Stimulated activated CD8-positive, alpha-beta memory T cell treated with anti-CD3 and anti-CD28 coated beads, Interleukin-2, amount 100 ng/mL, for 48 hours (primary cell): ENCODE results near the gene PTPRM.

Experiments
- DNase-seq, 2 donors: peaks; one replicate each; pipeline ENCODE4 v3.0.0-alpha.2; 2020; ENCODE audit warnings: low read depth in 2 of 2

PTPRM gene

GRCh38 chr18:7566567-7567473 is at the start of gene PTPRM:
TSS of gene PTPRM (plus strand) at chr18:7567316. CDS start at chr18:7567819, 503 bp downstream.
- peak; percentile 27 to 40 for DNase-seq

DNA sequence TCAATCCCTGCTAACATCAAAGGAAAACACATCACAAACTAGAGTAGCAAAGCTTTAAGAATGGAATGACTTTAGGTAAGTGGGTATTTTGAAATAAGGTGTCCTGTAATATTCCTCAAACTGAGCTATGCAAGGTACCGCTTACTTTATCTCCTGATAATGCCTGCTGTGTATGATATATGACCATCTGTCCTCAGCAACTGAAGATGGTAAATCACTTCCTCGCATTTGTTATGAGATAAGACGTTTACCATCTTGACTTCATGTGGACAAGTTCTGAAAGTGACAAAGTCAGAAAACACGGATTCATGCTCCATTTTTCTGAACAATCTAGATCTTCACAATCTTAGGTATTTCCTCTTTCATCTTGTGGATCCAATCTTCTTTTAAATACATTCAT is 49.3 kb upstream of the PTPRM start:
- no peak for DNase-seq

- DNase-seq = no peak
Observed at GRCh38 chr18:7520200-7520785, 46.8 kb upstream of the PTPRM start.

- no peak for DNase-seq
Observed at GRCh38 chr18:7521226-7521856, 45.8 kb upstream of the PTPRM start.

DNA sequence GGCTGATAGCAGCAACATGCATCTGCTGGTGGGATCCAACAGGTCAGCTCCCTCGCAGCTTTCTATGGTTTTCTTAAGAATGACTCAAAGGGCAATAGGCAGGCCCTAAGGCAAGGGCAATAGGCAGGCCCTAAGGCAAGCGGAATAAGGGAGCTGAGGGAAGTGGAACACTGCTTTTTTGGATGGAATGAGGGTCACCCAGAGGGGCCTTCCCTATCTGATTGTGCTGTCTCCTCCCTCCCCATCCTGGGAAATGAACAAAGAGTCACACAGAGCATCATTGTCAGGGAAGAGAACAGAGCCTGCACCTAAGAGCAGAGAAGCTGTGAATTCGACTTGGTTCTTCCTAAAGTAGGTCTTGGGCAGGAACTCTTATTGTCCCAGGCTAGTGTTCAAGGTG is 43.3 kb upstream of the PTPRM start:
- DNase-seq = no peak

DNA sequence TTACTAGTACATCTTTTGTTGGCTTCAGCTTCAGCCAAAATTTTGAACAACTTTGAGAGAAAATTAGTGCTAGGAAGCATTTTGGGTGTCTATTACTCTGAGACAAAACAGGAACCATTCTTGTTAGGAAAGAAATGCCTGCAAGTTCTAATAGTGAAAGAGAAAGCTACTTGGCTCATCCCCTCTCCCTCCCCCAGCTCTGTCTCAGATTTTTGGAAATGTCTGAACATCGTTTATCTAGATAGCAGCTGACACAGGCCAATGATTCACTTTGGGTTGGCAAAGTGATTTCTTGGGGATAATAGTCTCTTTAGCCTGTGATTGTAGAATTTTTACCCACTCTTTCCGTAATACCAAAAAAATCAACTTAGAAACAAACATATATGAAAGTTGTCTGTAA is 42.3 kb upstream of the PTPRM start:
- no peak for DNase-seq

- DNase-seq = no peak
Observed at GRCh38 chr18:7532942-7533341, 34.2 kb upstream of the PTPRM start.

DNA sequence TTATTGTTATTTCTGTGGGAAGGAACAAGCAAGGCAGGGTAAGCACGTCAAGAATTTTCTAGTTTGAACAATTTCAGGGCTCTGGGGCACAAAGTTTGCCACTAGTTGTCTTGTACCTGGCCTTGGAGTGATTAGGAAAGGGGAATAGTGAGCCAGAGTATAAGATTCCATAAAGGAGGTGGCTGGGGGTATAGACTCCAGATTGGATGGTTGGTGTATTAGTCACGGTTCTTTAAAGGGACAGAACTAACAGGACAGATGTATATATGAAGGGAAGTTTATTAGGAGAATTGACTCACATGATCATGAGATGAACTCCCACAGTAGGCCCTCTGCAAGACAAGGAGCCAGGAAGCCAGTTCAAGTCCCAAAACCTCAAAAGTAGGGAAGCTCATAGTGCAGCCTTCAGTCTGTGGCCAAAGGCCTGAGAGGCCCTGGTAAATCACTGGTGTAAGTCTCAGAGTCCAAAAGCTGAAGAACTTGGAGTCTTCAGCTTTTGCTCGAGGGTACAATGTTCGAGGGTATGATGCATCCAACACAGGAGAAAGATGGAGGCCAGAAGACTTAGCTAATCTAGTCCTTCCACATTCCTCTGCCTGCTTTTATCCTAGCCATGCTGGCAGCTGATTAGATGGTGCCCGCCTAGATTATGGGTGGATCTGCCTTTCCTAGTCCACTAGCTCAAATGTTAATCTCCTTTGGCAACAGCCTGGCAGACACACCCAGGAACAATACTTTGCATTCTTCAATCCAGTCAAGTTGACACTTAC is 31.5 kb upstream of the PTPRM start:
- DNase-seq = no peak

GRCh38 chr18:7537145-7537544 is 30.0 kb upstream of the PTPRM start:
- no peak for DNase-seq

DNA sequence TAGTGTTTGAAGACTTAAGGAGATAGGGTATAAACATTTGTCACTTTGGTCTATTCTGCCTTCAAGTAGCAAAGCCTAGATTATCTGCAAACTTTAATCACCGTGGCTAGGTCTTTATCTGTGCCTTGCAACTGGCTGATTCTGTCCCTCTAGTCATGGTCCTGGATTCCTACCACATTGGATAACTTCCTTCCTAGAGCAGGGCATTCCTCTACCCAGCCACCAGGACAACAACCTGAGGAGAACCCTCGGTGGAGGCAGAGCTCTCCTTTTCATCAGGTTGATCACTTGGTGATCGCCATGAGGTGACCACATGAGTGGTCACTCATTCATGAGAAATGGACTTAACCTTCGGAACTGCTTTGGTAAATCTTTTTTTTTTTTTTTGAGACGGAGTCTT is 25.3 kb upstream of the PTPRM start:
- DNase-seq = no peak

- no peak for DNase-seq
Observed at GRCh38 chr18:7544686-7545085, 22.4 kb upstream of the PTPRM start.

DNA sequence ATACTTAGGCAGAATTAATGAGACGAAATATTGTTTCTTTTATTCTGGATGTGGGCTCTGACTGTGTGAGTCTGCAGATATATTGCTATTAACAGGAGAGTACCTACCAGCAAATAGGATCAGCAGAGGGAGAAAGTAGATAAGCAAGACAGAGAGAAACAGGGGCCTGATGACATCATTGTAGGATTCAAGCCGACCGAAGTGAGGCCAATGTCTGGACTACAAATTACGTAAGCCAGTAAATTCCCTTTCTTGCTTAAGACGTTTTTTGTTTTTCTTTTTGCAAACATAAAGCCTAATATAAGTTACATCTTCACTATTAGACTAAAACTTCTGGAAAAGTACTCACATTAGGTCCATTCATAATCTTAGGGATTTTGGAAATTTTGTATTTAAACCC is 21.4 kb upstream of the PTPRM start:
- no peak for DNase-seq

DNA sequence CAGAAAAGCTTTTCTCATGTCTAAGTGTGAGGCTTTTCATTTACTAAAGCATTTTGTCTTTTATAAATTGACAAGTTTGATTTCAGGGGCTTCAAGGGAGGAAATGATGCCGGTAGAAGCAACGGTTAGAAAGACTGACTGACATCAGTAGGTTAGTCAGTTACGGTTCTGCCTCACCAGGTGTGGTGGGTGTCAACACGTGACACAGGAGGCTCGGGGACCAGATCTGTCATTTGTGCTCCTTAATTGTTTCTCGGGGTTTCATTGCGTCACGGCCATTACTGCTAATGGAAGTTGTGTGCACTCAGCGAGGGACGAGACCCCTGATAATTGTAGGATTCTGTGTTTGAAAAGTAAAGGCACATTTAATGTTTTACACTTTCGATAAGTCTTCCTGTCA is 18.9 kb upstream of the PTPRM start:
- no peak for DNase-seq

- DNase-seq = no peak
Observed at GRCh38 chr18:7548721-7549120, 18.4 kb upstream of the PTPRM start.

DNA sequence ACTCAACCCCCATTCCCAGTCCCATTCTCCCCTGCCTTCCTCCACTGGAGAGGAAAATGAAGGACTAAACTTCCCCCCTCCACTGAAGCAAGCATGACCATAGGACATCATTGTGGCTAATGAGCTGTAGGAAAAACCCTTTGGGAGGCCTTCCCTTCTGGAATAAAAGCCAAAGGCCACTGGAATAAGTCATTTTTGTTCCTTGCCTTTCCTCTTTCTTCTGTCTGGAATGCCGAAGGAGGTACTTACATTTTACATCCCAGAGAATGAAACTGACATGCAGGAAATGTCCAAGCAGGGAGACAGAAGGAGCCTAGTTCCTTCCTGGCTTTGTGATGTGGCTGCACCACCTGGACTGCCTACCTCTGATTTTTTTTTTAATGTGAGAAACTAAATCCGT is 9.1 kb upstream of the PTPRM start:
- no peak for DNase-seq

DNA sequence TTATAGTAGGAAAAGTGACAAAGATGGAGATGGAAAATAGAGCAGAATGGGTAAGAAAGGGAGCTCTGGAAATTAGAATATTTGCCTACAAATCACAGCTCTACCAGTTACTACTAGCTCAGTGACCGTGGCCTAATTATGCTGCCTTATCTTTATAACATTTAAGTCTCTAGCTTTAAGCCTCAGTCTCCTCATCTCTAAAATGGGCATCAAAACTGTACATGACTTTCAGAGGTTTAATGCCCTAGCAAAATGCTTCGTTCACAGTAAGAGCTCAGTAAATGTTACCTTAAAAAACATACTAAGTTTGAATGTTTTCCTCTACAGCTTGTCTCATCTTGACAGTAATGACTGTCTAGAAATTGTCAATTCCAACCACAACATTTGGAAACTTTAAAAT is 8.3 kb upstream of the PTPRM start:
- DNase-seq = no peak

GRCh38 chr18:7559709-7560319 is 7.3 kb upstream of the PTPRM start:
- no peak for DNase-seq

DNA sequence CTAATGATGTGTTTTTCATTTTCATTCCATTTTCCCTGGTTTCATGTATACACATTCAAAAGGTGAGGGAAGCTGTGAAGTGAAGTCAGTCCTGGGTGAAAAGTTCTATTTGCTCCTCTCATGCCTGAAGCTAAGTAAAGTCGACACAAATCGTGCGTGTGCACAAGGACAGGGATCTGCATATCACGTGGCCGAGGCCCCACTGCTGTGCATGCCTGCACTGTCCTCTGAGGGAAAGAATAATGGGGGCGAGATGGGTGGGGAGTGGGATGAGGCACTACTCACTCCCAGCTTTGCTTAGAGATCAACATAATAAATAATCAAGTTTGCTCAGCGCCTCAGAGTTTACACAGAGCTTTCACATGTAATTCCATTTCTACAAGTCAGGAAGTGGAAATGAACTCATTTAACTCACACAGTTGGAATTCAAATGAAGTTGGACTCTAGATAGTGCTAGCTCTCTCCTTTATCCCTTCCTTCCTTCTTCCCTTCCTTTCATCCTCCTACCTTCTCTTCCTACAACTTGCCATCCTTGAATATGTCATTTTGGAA is 5.1 kb upstream of the PTPRM start:
- no peak for DNase-seq

DNA sequence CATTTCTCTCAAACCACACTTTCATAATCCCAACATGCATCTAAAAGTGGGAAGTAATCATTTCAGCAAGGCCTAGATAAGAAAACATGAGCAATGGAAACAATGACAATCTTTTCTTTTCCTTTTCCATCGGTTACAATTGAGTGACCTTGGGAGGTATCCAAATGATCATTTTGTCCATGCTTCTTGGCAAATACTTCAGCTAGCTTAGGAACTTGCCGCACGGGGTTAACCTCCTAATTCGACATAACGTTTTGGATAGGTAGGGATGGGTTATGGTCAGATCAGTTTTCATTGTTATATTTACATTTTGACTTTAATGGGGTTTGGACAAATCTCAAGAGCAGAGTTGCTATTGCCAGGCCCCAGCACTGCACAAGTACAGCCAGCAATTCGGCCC is 4.6 kb upstream of the PTPRM start:
- DNase-seq = no peak

DNA sequence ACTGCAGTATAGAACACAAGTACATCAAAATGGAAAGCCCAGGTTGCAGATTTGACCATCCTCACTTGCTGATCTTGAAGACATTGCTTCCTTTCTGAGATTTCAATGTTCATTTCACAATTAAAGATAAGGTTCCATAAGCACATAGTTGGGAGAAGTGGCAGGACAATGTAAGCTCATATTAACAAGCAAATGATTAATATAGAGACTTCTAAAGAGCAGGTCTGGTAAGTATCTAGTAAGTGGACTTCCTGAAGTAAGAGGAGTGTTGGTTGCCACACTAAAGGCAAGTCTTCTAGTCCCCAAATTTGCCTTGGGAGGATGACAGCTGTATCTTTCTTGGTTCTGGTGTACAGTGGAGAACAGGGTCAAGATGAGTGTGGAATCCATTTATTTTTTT is 1.4 kb upstream of the PTPRM start:
- DNase-seq = no peak

DNA sequence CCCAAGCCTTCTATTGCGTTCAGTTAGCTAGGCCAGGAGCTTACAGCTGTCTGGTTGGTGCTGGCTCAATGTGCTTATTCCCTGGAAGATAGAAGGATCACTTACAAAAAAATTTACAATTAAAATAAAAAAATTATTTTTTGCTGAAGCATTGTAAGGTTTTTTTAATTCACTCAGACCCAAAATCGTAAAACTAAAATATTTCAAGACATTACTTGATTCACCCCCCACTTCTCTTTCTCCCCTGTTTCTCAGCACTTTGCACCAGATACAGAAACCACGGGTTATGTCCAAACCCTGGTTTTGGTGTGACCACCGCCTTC is 911 bp upstream of the PTPRM start:
- no peak for DNase-seq
